Liver (tissue), 9 donors: ENCODE results near the gene SSBP2. TPM values are rescaled to one million over a fixed set of nuclear protein-coding genes. Genes with fewer than 3 reads are reported as not detected.
"Not testable (repeated sequence)": the region's sequence is repeated elsewhere in the genome, so short reads cannot be mapped to it uniquely, and the experiment has no call there.

Source experiments
- DNase-seq: peaks from one replicate; pipeline ENCODE4 v3.0.0-alpha.2; 2017; ENCODE audit warnings: low spot score
- H3K27ac ChIP-seq, 2 donors: one replicate each; pipeline ENCODE4 v1.7.0; 2013; ENCODE audit warnings: inconsistent platforms in 2 of 2, low read length in 2 of 2, control low read depth in 1 of 2, low read depth in 1 of 2, mild to moderate bottlenecking in 1 of 2
- H3K27me3 ChIP-seq, 4 donors: one replicate each; pipeline versions ENCODE4 v1.6.1 to v1.7.0; 2013; ENCODE audit warnings: low read length in 3 of 4, inconsistent platforms in 1 of 4, mild to moderate bottlenecking in 1 of 4, moderate library complexity in 1 of 4; ENCODE audit not compliant: control insufficient read depth in 4 of 4, insufficient read depth in 4 of 4
- H3K36me3 ChIP-seq, 4 donors: one replicate each; pipeline versions ENCODE4 v1.6.1 to v1.7.0; 2013; ENCODE audit warnings: low read length in 3 of 4, mild to moderate bottlenecking in 3 of 4, low read depth in 1 of 4, moderate library complexity in 1 of 4; ENCODE audit not compliant: control insufficient read depth in 4 of 4, insufficient read depth in 3 of 4
- H3K4me1 ChIP-seq, 4 donors: one replicate each; pipeline versions ENCODE4 v1.6.1 to v1.7.0; 2013; ENCODE audit warnings: low read length in 3 of 4, mild to moderate bottlenecking in 3 of 4, moderate library complexity in 1 of 4; ENCODE audit not compliant: control insufficient read depth in 4 of 4, insufficient read depth in 4 of 4
- H3K4me3 ChIP-seq, 3 donors: one replicate each; pipeline versions ENCODE4 v1.6.1 to v1.7.0; 2013; ENCODE audit warnings: low read length in 3 of 3, control low read depth in 1 of 3, low read depth in 1 of 3, mild to moderate bottlenecking in 1 of 3
- H3K9ac ChIP-seq, 2 donors: one replicate each; pipeline ENCODE4 v1.7.0; 2013; ENCODE audit warnings: low read length in 2 of 2, mild to moderate bottlenecking in 2 of 2, moderate library complexity in 2 of 2, control low read depth in 1 of 2, low read depth in 1 of 2
- H3K9me3 ChIP-seq, 4 donors: one replicate each; pipeline versions ENCODE4 v1.6.1 to v1.7.0; 2013; ENCODE audit warnings: low read length in 3 of 4; ENCODE audit not compliant: control insufficient read depth in 4 of 4
- ATF3 ChIP-seq: IDR thresholded peaks from 2 replicates; pipeline ENCODE4 v1.6.1; 2016; ENCODE audit warnings: antibody characterized with exemption
- EGR1 ChIP-seq, 2 donors: IDR thresholded peaks; 2 replicates each; pipeline ENCODE4 v1.6.1; 2016 to 2018; ENCODE audit warnings: antibody characterized with exemption in 2 of 2, low read depth in 2 of 2
- FOXA1 ChIP-seq: IDR thresholded peaks from 2 replicates; pipeline ENCODE4 v1.6.1; 2016; ENCODE audit warnings: antibody characterized with exemption
- FOXA2 ChIP-seq: IDR thresholded peaks from 2 replicates; pipeline ENCODE4 v1.6.1; 2016; ENCODE audit warnings: antibody characterized with exemption
- GABPA ChIP-seq, 2 donors: IDR thresholded peaks in 1 of 2; conservative IDR thresholded peaks in 1 of 2; 2 replicates each; pipeline ENCODE4 v1.6.1; 2016; ENCODE audit warnings: antibody characterized with exemption in 2 of 2, mild to moderate bottlenecking in 1 of 2, moderate library complexity in 1 of 2
- HNF4A ChIP-seq, 2 donors: conservative IDR thresholded peaks; 2 replicates each; pipeline ENCODE4 v1.6.1; 2016; ENCODE audit warnings: antibody characterized with exemption in 2 of 2, mild to moderate bottlenecking in 2 of 2
- JUND ChIP-seq, 2 donors: IDR thresholded peaks; 2 replicates each; pipeline ENCODE4 v1.6.1; 2016; ENCODE audit warnings: antibody characterized with exemption in 2 of 2
- MAX ChIP-seq: IDR thresholded peaks from 2 replicates; pipeline ENCODE4 v1.6.1; 2016; ENCODE audit warnings: antibody characterized with exemption
- NR2F2 ChIP-seq: IDR thresholded peaks from 2 replicates; pipeline ENCODE4 v1.6.1; 2016; ENCODE audit warnings: antibody characterized with exemption
- RAD21 ChIP-seq, 2 donors: IDR thresholded peaks; 2 replicates each; pipeline ENCODE4 v1.6.1; 2016; ENCODE audit warnings: antibody characterized with exemption in 2 of 2, mild to moderate bottlenecking in 2 of 2
- REST ChIP-seq: IDR thresholded peaks from 2 replicates; pipeline ENCODE4 v1.6.1; 2016; ENCODE audit warnings: antibody characterized with exemption, mild to moderate bottlenecking
- RXRA ChIP-seq, 2 donors: IDR thresholded peaks; 2 replicates each; pipeline ENCODE4 v1.6.1; 2017 to 2018; ENCODE audit warnings: antibody characterized with exemption in 2 of 2, mild to moderate bottlenecking in 1 of 2
- SP1 ChIP-seq: IDR thresholded peaks from 2 replicates; pipeline ENCODE4 v1.6.1; 2018; ENCODE audit warnings: antibody characterized with exemption, mild to moderate bottlenecking
- TAF1 ChIP-seq: conservative IDR thresholded peaks from 2 replicates; pipeline ENCODE4 v1.6.1; 2016; ENCODE audit warnings: antibody characterized with exemption, mild to moderate bottlenecking
- YY1 ChIP-seq: IDR thresholded peaks from 2 replicates; pipeline ENCODE4 v1.6.1; 2016; ENCODE audit warnings: antibody characterized with exemption, mild to moderate bottlenecking
- WGBS: extraction: QIAGEN DNeasy Blood & Tissue Kit; methylation state at CpG from one replicate; pipeline ENCODE4 v1.1.7; 2013; 5-methylcytosine and 5-hydroxymethylcytosine counted together
- polyA plus RNA-seq, 2 donors: library from polyadenylated mRNA; stranded (reverse) in 1 of 2; unstranded in 1 of 2; fragments of 200-250 nt in 1 of 2; fragments of >200 nt in 1 of 2; fragmentation: Nextera tagmentation in 1 of 2; extraction: Ambion mirVana in 1 of 2; gene quantifications; one replicate each; pipeline versions ENCODE4 v1.2.1 to v1.2.3, GENCODE V29; 2013 to 2015
- total RNA-seq, 2 donors: library from RNA; depleted of rRNA; stranded (reverse); fragments of >200 nt; gene quantifications; one replicate each; pipeline ENCODE4 v1.2.3, GENCODE V29; 2014
- donor health status: healthy.
- donor health status: healthy.
- donor health status: healthy.
- donor health status: healthy.
- donor health status: healthy.

The SSBP2 gene
- total and polyA plus RNA-seq, 4 donors: 2.2 to 10.1 (median 4.1) TPM

- 95% methylated on average over 1 of the region's 1 CpG for WGBS
Measured at GRCh38 chr5:81660624-81661023, 90.3 kb downstream of the SSBP2 start.

GRCh38 chr5:81657386-81657785, 93.5 kb downstream of the SSBP2 start:
- WGBS: 81% methylated on average over 1 of the region's 1 CpG
- TF ChIP-seq TAF1 (no peak), FOXA2 (no peak), YY1 (no peak), REST (no peak), HNF4A (conservative IDR thresholded peaks at IDR 0.05) (no peak), NR2F2 (no peak), MAX (no peak), GABPA (IDR thresholded peaks at IDR 0.05 in 1 of 2, conservative IDR thresholded peaks at IDR 0.05 in 1 of 2) (no peak), EGR1 (IDR thresholded peaks at IDR 0.05; ENCODE audit: low read depth in 2 of 2) (no peak), SP1 (no peak), RXRA (IDR thresholded peaks at IDR 0.05) (no peak), RAD21 (IDR thresholded peaks at IDR 0.05) (no peak), ATF3 (no peak), JUND (IDR thresholded peaks at IDR 0.05) (no peak), FOXA1 (no peak)
- no peak for DNase-seq

More at GRCh38 chr5:81660624-81661023, 90.3 kb downstream of the SSBP2 start:
- H3K4me3 ChIP-seq, H3K36me3 ChIP-seq, H3K27me3 ChIP-seq, DNase-seq, H3K9ac ChIP-seq, H3K9me3 ChIP-seq, H3K27ac ChIP-seq, H3K4me1 ChIP-seq: not testable (repeated sequence)

GRCh38 chr5:81656783-81657182, 94.1 kb downstream of the SSBP2 start:
- Histone ChIP-seq H3K27me3 (no peaks in the 10 kb centered on the region), H3K4me1 (no peaks in the 10 kb centered on the region), H3K27ac (no peak overlapping the region), H3K36me3 (no peaks in the 10 kb centered on the region), H3K9me3 (no peaks in the 10 kb centered on the region), H3K4me3 (no peak overlapping the region), H3K9ac (no peak overlapping the region)
- DNase-seq: no peak
- TF ChIP-seq GABPA (IDR thresholded peaks at IDR 0.05 in 1 of 2, conservative IDR thresholded peaks at IDR 0.05 in 1 of 2) (no peak), RXRA (IDR thresholded peaks at IDR 0.05) (no peak)
- 73% methylated on average over 3 of the region's 3 CpGs for WGBS

More at GRCh38 chr5:81657386-81657785, 93.5 kb downstream of the SSBP2 start:
- H3K4me1 ChIP-seq: no peaks in the 10 kb centered on the region
- H3K36me3 ChIP-seq: no peaks in the 10 kb centered on the region
- H3K9me3 ChIP-seq: no peaks in the 10 kb centered on the region
- H3K27ac ChIP-seq: no peak overlapping the region
- H3K4me3 ChIP-seq: no peak overlapping the region
- no peak overlapping the region for H3K9ac ChIP-seq
- H3K27me3 ChIP-seq: no peaks in the 10 kb centered on the region
